CD14-positive monocyte (primary cell): ENCODE results near the gene PNO1. TPM values are rescaled to one million over a fixed set of nuclear protein-coding genes. Genes with fewer than 3 reads are reported as not detected.
A peak's percentile ranks its signal among the peaks of the same experiment; 100 is the strongest.

Experiments used
- DNase-seq, 3 donors: peaks; one replicate each; pipeline ENCODE4 v3.0.0-alpha.2; 2011 to 2022
- H2AFZ ChIP-seq: 2 replicates; pipeline ENCODE4 v1.6.0; 2012; ENCODE audit warnings: mild to moderate bottlenecking, low read depth, low read length, inconsistent platforms; ENCODE audit not compliant: insufficient read depth, poor library complexity, severe bottlenecking
- H3K27ac ChIP-seq, 2 donors: 1 replicate in 1 of 2; 2 replicates in 1 of 2; pipeline ENCODE4 v1.5.1; 2012 to 2013; ENCODE audit warnings: low read length in 2 of 2, control low read depth in 1 of 2, inconsistent platforms in 1 of 2, low read depth in 1 of 2, mild to moderate bottlenecking in 1 of 2
- H3K27me3 ChIP-seq, 2 donors: one replicate each; pipeline versions ENCODE4 v1.6.0 to v1.6.1; 2011 to 2013; ENCODE audit warnings: low read length in 2 of 2; ENCODE audit not compliant: control insufficient read depth in 2 of 2, insufficient read depth in 2 of 2
- H3K36me3 ChIP-seq, 2 donors: replicated peaks in 1 of 2; 1 replicate in 1 of 2; 2 replicates in 1 of 2; pipeline versions ENCODE4 v1.5.1 to v1.6.1; 2012 to 2013; ENCODE audit warnings: low read length in 2 of 2, control low read depth in 1 of 2, inconsistent platforms in 1 of 2, mild to moderate bottlenecking in 1 of 2; ENCODE audit not compliant: insufficient read depth in 2 of 2, control insufficient read depth in 1 of 2
- H3K4me1 ChIP-seq, 2 donors: 1 replicate in 1 of 2; 2 replicates in 1 of 2; pipeline versions ENCODE4 v1.5.1 to v1.6.1; 2012 to 2013; ENCODE audit warnings: low read length in 2 of 2, control low read depth in 1 of 2, inconsistent platforms in 1 of 2, mild to moderate bottlenecking in 1 of 2, moderate library complexity in 1 of 2; ENCODE audit not compliant: insufficient read depth in 2 of 2, control insufficient read depth in 1 of 2
- H3K4me2 ChIP-seq: replicated peaks from 2 replicates; pipeline ENCODE3; 2012; ENCODE audit warnings: low read length, moderate library complexity, mild to moderate bottlenecking; ENCODE audit not compliant: poor library complexity, severe bottlenecking; ENCODE audit errors: extremely low read depth
- H3K4me3 ChIP-seq, 3 experiments: fragments of 200-600 bp in 1 of 3; sonication (generic) in 1 of 3; replicated peaks in 1 of 3; 1 replicate in 2 of 3; 2 replicates in 1 of 3; pipeline ENCODE4 v1.5.1; 2011 to 2013; ENCODE audit warnings: low read length in 3 of 3, mild to moderate bottlenecking in 3 of 3, control low read depth in 2 of 3, low read depth in 2 of 3, inconsistent platforms in 1 of 3, moderate library complexity in 1 of 3
- H3K79me2 ChIP-seq: 2 replicates; pipeline ENCODE4 v1.6.0; 2012; ENCODE audit warnings: mild to moderate bottlenecking, control low read depth, inconsistent platforms, low read length, moderate library complexity; ENCODE audit not compliant: insufficient read depth
- H3K9ac ChIP-seq: 2 replicates; pipeline ENCODE4 v1.6.0; 2017; ENCODE audit warnings: low read length, mild to moderate bottlenecking; ENCODE audit not compliant: insufficient read depth, poor library complexity, severe bottlenecking
- H3K9me3 ChIP-seq, 2 donors: replicated peaks in 1 of 2; 1 replicate in 1 of 2; 2 replicates in 1 of 2; pipeline versions ENCODE4 v1.5.1 to v1.6.1; 2012 to 2013; ENCODE audit warnings: low read length in 2 of 2, control low read depth in 1 of 2; ENCODE audit not compliant: control insufficient read depth in 1 of 2, insufficient read depth in 1 of 2
- H4K20me1 ChIP-seq: 2 replicates; pipeline ENCODE4 v1.6.0; 2012; ENCODE audit warnings: mild to moderate bottlenecking, low read length, control low read depth, moderate library complexity; ENCODE audit not compliant: insufficient read depth
- H3K27ac Mint-ChIP-seq, 7 donors: one replicate each; pipeline ENCODE4 v1.8.0; 2020; ENCODE audit warnings: mild to moderate bottlenecking in 7 of 7, mixed read lengths in 7 of 7, moderate library complexity in 6 of 7, inconsistent platforms in 2 of 7
- H3K27me3 Mint-ChIP-seq, 3 donors: one replicate each; pipeline ENCODE4 v1.8.0; 2021 to 2022; ENCODE audit warnings: low read depth in 3 of 3, mild to moderate bottlenecking in 3 of 3, mixed read lengths in 3 of 3, moderate library complexity in 3 of 3, inconsistent platforms in 1 of 3
- H3K36me3 Mint-ChIP-seq, 2 donors: one replicate each; pipeline ENCODE4 v1.8.0; 2020; ENCODE audit warnings: mixed read lengths in 2 of 2, inconsistent platforms in 1 of 2, mild to moderate bottlenecking in 1 of 2
- H3K4me1 Mint-ChIP-seq: one replicate; pipeline ENCODE4 v1.8.0; 2020; ENCODE audit warnings: mild to moderate bottlenecking, mixed read lengths
- H3K4me3 Mint-ChIP-seq, 2 donors: one replicate each; pipeline ENCODE4 v1.8.0; 2020; ENCODE audit warnings: mild to moderate bottlenecking in 2 of 2, mixed read lengths in 2 of 2, moderate library complexity in 1 of 2
- H3K9me3 Mint-ChIP-seq, 7 donors: one replicate each; pipeline ENCODE4 v1.8.0; 2020 to 2022; ENCODE audit warnings: mixed read lengths in 7 of 7, mild to moderate bottlenecking in 6 of 7, moderate library complexity in 6 of 7, inconsistent platforms in 2 of 7
- WGBS: methylation state at CpG from one replicate; pipeline ENCODE4 v1.1.5; 2013; ENCODE audit warnings: missing lambda C conversion rate; ENCODE audit not compliant: insufficient coverage; 5-methylcytosine and 5-hydroxymethylcytosine counted together
- intact Hi-C, 2 donors: fragments of 100-400 bp; cut with micrococcal nuclease; formaldehyde crosslinking; loops; one replicate each; pipeline versions ENCODE4 v1.15.0 to v1.15.1; 2023
- polyA plus RNA-seq, 3 donors: library from polyadenylated mRNA; depleted of rRNA in 1 of 3; unstranded in 2 of 3; stranded (reverse) in 1 of 3; fragments of 300-500 nt in 2 of 3; fragments of >200 nt in 1 of 3; fragmentation: Illumina TruSeq in 2 of 3; gene quantifications; 1 replicate in 2 of 3; 2 replicates in 1 of 3; pipeline ENCODE4 v1.2.3, GENCODE V29; 2012 to 2021
- TF ChIP-seq, protein P1 (sequence below): fragments of 200-600 bp; IDR thresholded peaks from one replicate; pipeline ENCODE4 v1.8.0; 2022; ENCODE audit warnings: antibody characterized with exemption, mild to moderate bottlenecking

Gene PNO1
- polyA plus RNA-seq, 3 donors = 4.7 to 14.0 (median 10.8) TPM

DNA sequence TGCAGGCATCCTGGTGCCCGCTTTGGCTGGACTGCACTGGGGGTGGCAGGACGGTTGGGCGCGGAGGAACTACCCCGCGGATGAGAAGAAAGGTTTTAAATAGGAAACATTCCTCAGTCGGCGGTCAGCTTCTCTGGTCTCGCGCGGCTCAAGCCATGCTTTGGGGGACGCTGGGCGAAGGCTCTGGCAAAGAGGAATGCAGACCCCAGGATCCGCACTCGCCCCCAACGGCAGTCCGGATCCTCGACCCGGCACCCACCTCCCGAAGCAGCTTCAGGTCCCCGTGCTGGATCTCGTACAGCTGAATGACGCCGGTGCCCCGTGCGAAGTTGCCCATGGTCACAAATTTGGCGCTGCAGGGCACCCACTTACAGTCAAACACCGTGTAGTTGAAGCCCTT is 686 bp upstream of the PNO1 start:
- peaks cover 20 to 25% of the 10 kb centered on the region in 2 donors for H3K36me3 Mint-ChIP-seq
- peak overlapping the region; percentile 99 to 100 (median 100) for H3K27ac Mint-ChIP-seq
- H3K79me2 ChIP-seq = peaks cover 46% of the 10 kb centered on the region
- H3K27me3 Mint-ChIP-seq = peaks cover 0 to 2% (median 0%) of the 10 kb centered on the region in 3 donors
- peak overlapping the region; percentile 95 for H2AFZ ChIP-seq
- TF ChIP-seq, protein P1, sequence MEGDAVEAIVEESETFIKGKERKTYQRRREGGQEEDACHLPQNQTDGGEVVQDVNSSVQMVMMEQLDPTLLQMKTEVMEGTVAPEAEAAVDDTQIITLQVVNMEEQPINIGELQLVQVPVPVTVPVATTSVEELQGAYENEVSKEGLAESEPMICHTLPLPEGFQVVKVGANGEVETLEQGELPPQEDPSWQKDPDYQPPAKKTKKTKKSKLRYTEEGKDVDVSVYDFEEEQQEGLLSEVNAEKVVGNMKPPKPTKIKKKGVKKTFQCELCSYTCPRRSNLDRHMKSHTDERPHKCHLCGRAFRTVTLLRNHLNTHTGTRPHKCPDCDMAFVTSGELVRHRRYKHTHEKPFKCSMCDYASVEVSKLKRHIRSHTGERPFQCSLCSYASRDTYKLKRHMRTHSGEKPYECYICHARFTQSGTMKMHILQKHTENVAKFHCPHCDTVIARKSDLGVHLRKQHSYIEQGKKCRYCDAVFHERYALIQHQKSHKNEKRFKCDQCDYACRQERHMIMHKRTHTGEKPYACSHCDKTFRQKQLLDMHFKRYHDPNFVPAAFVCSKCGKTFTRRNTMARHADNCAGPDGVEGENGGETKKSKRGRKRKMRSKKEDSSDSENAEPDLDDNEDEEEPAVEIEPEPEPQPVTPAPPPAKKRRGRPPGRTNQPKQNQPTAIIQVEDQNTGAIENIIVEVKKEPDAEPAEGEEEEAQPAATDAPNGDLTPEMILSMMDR = no peak
- no peaks in the 10 kb centered on the region for H3K9me3 ChIP-seq
- H3K9me3 Mint-ChIP-seq = peaks cover 0 to 2% (median 0%) of the 10 kb centered on the region in 7 donors
- H3K27ac ChIP-seq = peak overlapping the region; percentile 80 to 99
- peak overlapping the region; percentile 87 for H3K9ac ChIP-seq
- peaks cover 16 to 20% of the 10 kb centered on the region in 2 donors for H3K36me3 ChIP-seq
- H3K4me1 ChIP-seq = peaks cover 28 to 41% of the 10 kb centered on the region in 2 donors
- under 1% methylated on average over 28 of the region's 28 CpGs for WGBS
- intact Hi-C loops = loop anchor here in 1 of 2 donors (5.0 kb wide), 2 partner anchors 95 kb away; partner anchors contain the start of genes C1D and PPP3R1
- peaks cover 34% of the 10 kb centered on the region for H3K4me1 Mint-ChIP-seq
- H3K27me3 ChIP-seq = no peaks in the 10 kb centered on the region
- peak overlapping the region; percentile 95 for H3K4me2 ChIP-seq
- H3K4me3 ChIP-seq = peak overlapping the region; percentile 73 to 91 (median 85)
- H4K20me1 ChIP-seq = no peaks in the 10 kb centered on the region
- H3K4me3 Mint-ChIP-seq = peak overlapping the region; percentile 97 to 99
- no peak for DNase-seq

DNA sequence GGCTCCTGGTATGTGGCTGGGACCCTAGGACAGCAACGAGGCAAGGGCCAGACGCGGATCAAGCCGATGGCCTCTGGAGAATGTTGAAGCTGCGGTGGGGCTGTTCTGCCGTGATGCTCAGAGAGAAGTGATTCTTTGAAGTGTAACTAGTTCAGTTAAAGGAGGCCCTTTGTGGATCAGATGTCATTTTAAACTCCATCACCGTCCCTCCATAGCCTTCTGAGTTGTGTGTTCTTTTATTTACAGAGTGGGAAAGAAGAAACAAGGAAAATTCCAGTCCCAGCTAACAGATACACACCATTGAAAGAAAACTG is 403 bp downstream of the PNO1 start:
- Histone ChIP-seq H3K4me1 (peaks cover 21 to 30% of the 10 kb centered on the region in 2 donors), H3K36me3 (peaks cover 27 to 30% of the 10 kb centered on the region in 2 donors), H3K9me3 (no peaks in the 10 kb centered on the region), H2AFZ (peak overlapping the region; percentile 95), H3K79me2 (peaks cover 46% of the 10 kb centered on the region), H3K9ac (peak overlapping the region; percentile 87), H3K4me3 (peak overlapping the region; percentile 54 to 91 (median 85)), H3K27me3 (no peaks in the 10 kb centered on the region), H3K27ac (peak overlapping the region; percentile 80 to 99), H3K4me2 (peak overlapping the region; percentile 95), H4K20me1 (no peaks in the 10 kb centered on the region)
- TF ChIP-seq, protein P1 = no peak
- Mint-ChIP-seq H3K27ac (peak overlapping the region; percentile 99 to 100 (median 100)), H3K27me3 (peaks cover 0 to 2% (median 0%) of the 10 kb centered on the region in 3 donors), H3K9me3 (peaks cover 0 to 2% (median 0%) of the 10 kb centered on the region in 7 donors), H3K4me1 (peaks cover 23% of the 10 kb centered on the region), H3K36me3 (peaks cover 29 to 36% of the 10 kb centered on the region in 2 donors), H3K4me3 (peak overlapping the region; percentile 97 to 99)
- WGBS = 0% methylated on average over 1 of the region's 7 CpGs
- intact Hi-C loops = loop anchor here in 1 of 2 donors (5.0 kb wide), 2 partner anchors 94 to 96 kb away; partner anchors contain the start of genes C1D and PPP3R1
- no peak for DNase-seq
